Measurements from ENCODE around the gene PALD1.

GRCh38 chr10:70568781-70569495 is 90.4 kb downstream of the PALD1 start:
- no peak for TF ChIP-seq CTCF (IDR thresholded peaks at IDR 0.05; ENCODE audit: insufficient read depth, low read length, poor library complexity, severe bottlenecking)
- TF ChIP-seq EZH2phosphoT487 (conservative IDR thresholded peaks at IDR 0.05; ENCODE audit: low read length), result no peak

Measured in SU-DHL-6 (cell line).